Effector CD8-positive, alpha-beta T cell (primary cell): ENCODE measurements around the gene C15orf62.
A peak's percentile ranks its signal among the peaks of the same experiment; 100 is the strongest.

Source experiments
- DNase-seq: peaks from one replicate; lab custom pipeline; 2025; lab: John Stamatoyannopoulos, UW
- total RNA-seq, 4 experiments: gene quantifications; one replicate each; lab custom pipeline; 2026; lab: John Stamatoyannopoulos, UW

Gene C15orf62
- total RNA-seq, result 2.4 to 7.3 (median 5.5) reads per million in 4 experiments

GRCh38 chr15:40769274-40770146 lies at the start of gene C15orf62:
C15orf62 (plus strand) TSS chr15:40769980; CDS start chr15:40770496, 516 bp downstream.
- DNase-seq, result peak; percentile 41

DNA sequence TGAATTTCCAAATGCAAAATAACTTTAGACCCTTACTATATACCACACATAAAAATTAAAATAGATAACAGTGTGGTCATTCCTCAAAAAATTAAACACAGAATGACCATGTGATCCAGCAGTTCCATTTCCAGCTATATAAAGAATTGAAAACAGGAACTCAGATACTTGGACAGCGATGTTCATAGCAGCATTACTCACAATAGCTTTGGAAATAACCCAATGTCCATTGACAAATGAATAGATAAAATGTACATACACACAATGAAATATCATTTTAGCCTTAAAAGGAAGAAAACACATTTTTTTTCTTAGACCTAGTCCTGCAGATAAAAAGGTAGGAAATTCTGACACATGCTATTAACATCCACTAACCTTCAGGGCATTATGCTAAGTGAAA lies 48.1 kb upstream of the C15orf62 start:
- no peak for DNase-seq

DNA sequence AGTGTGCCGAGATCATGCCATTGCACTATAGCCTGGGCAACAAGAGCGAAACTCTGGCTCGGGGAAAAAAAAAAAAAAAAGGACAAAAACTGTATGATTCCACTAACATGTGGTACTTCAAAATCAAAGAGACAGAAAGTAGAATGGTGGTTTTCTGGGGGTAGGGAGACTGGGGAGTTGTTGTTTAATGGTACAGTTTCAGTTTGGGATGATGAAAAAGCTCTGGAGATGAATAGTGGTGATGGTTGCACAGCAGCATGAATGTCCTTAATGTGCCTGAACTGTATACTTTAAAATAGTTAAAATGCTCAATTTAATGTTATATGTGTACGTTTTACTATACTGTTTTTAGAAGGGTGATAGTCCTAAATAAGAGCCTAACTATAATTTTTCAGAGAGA lies 47.4 kb upstream of the C15orf62 start:
- DNase-seq, result no peak

DNA sequence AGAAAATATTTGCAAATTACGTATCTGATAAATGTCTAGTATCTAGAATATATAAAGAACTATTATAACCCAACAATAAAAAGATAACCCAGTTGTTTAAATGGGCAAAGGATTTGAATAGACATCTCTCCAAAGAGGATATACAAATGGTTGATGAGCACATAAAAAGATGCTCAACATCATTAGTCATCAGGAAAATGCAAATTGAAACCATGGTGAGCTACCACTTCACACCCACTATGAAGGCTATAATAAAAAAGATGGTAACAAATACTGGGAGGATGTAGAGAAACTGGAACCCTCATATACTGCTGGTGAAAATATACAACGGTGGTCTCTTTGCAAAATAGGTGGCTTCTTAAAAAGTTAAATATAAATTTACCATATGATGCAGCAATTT lies 46.8 kb upstream of the C15orf62 start:
- DNase-seq, result no peak

- no peak for DNase-seq
Observed at GRCh38 chr15:40723919-40724318, 45.9 kb upstream of the C15orf62 start.

- DNase-seq, result no peak
Observed at GRCh38 chr15:40731034-40731433, 38.7 kb upstream of the C15orf62 start.

GRCh38 chr15:40736575-40736974 lies 33.2 kb upstream of the C15orf62 start:
- no peak for DNase-seq

DNA sequence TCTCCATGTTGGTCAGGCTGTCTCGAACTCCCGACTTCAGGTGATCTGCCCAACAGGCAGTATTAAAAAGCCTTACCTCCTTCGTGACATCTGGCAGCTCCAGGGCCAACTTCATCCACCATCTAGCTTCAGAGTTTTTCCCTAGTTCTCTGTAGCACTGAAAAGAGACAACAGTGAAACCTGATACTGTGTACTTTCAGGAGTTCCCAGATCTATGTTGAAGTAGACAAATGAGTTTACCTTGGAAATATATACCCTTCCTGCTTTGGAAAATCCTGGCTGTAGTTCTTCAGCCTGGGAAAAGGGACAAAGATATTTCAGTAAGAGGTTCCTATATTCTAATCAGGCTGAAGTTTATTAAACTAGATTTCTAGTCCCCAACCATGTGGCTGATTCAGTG lies 32.7 kb upstream of the C15orf62 start:
- no peak for DNase-seq

DNA sequence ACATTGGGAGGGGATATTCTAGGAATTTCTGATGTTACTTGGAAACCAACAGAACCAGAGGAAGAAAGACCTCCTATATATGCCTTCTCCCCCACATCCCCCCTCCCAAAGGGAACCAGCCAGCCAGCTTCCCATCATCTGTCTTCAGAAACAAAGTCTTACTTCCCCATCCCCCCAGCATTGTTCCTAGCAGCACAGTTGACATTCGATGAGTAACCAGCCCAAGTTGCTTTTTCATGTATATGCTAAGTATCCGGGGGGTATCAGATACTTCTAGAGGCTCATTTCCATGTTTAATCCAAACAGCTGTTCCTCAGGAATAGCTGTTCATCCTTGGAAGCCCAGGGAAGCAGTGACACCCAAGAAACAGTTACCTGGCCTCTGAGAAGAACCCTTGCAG lies 30.7 kb upstream of the C15orf62 start:
- DNase-seq, result no peak

GRCh38 chr15:40739854-40740253 lies 29.9 kb upstream of the C15orf62 start:
- DNase-seq, result no peak

GRCh38 chr15:40743485-40743901 lies 26.3 kb upstream of the C15orf62 start:
- DNase-seq, result no peak

DNA sequence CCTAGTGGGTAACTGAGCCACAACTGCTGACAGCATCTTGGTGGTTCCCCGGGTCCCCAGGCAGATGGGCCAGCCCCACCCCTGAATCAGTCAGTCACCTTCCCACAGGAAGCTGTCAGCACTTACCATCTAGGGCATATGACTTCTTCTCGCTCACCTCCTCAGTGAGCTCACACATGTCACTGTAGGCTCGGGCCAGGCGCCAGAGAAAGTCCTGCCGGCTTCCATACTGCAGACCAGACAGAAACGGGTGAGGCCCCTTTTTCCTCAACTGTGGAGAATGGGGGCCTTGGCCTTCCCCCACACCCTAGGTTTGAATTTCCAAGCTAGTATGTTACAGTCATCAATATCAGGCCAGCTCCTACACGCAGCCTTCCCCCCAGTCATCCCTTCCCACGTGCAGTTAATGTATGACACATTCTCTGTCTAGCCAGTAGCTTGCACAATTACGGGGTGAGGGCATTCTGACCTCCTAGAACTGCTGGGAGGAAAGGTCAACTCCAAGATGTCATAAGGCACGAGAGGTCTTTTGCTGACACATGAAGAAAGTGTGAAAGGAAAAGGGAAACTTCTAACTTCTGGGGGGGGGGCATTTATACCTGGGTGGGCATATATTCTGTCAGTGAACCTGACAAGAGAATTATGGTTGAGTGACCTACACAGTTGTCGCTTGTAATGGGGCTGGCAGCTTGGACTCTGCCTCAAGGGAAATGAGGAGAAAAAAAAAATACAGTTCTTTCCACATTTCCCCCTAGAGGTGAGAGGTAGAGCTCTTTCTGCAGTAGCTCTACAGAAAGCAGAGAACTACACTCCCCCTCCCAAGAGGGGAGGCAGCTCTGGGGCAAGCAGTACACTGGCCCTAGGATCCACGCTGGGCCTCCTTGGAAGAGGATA lies 25.6 kb upstream of the C15orf62 start:
- DNase-seq, result no peak

DNA sequence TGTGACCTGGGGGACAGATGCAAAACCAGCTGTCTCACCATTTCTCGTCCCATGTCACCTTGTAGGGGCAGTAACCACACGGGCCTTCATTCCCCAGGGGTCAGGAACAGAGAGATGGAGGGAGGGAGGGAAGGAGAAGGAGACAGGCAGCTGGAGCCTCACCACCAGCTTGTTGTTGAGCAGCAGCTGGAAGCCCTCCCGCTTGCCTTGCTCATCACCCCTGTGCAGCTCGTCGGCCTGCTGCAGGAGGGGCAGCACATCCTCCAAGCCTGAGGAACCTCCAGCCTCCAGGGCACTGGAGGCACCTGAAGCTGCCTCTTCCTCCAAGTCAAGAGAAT lies 25.0 kb upstream of the C15orf62 start:
- no peak for DNase-seq

DNA sequence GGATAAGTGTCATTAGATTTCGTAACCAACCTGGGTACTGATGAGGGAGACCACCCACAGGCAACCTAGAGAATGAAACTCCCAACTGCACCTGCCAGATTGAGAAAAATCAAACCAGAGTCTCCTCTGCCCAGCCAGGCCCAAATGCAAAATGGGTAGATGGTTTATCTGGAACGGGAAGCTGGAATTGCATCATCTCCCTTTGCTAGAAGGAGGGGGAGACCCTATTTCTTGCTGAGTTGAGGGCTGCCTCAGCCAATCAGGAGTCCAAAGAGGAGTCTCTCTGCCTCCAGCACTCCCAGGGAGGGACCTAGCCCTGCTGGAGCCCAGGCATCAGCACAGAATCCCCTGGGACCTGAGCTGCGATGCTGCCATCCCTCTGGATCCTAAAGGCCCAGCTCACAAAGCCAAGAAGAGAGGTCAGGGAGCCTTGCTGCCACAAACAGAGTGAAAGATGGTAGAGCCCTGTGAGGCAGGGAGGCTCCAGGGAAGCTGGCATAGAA lies 22.8 kb upstream of the C15orf62 start:
- no peak for DNase-seq

- DNase-seq, result no peak
Observed at GRCh38 chr15:40747685-40748631, 21.8 kb upstream of the C15orf62 start.

DNA sequence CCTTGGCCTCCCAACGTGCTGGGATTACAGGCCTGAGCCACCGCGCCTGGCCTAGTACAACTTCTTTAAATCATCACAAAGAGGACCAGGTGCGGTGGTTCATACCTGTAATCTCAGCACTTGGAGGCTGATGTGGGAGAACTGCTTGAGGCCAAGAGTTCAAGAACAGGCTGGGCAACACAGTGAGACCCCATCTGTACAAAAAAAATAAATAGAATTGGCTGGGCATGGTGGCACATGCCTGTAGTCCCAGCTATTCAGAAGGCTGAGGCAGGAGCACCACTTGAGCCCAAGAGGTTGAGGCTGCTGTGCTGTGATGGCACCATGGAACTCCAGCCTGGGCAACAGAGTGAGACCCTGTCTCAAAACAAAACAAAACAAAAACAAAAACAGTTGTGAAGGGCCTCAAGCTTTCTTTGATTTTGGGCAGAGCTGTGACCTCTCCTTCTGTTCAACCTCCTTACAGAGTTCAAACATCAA lies 20.6 kb upstream of the C15orf62 start:
- DNase-seq, result no peak

- DNase-seq, result no peak
Observed at GRCh38 chr15:40750885-40751284, 18.9 kb upstream of the C15orf62 start.

- DNase-seq, result no peak
Observed at GRCh38 chr15:40751745-40752144, 18.0 kb upstream of the C15orf62 start.

DNA sequence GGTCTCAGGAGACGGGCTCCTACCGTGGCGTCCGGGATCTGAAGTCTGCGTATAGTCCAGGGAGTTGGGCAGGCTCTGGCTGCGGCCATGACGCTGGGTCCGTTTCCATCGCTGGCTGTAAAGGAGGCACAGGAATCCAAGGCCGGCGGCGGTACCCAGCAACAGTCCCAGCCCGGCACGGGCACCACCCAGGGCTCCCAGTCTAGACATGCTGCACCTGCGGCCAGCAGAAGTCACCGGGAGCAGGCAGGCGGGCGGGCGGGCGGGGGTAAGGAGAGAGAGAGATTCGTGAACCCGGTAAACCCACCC lies 15.3 kb upstream of the C15orf62 start:
- DNase-seq, result no peak

- peak; percentile 92 for DNase-seq
Observed at GRCh38 chr15:40754883-40755811, 14.6 kb upstream of the C15orf62 start, which contains the start of gene RMDN3. RMDN3 (minus strand) TSS chr15:40755254; CDS start chr15:40754783, 471 bp downstream.
